PC-3 (cell line): ENCODE data around the gene GALNT13. TPM values are rescaled to one million over a fixed set of nuclear protein-coding genes. Genes with fewer than 3 reads are reported as not detected.

Experiments
- ATAC-seq: fragments of 200-7000 bp; cut with Tn5 transposase; 2 replicates; pipeline ENCODE4 v1.9.1; 2020; ENCODE audit warnings: mild to moderate bottlenecking, moderate library complexity
- BruUV-seq: library from RNA; stranded (reverse); fragments of 400-500 nt; replicated peaks from 2 replicates; lab custom pipeline; 2021; lab: Mats Ljungman, UMichigan
- CTCF ChIA-PET: fragments of 300-600 bp; sonication (Branson Sonifier 250); formaldehyde crosslinking; loops from one replicate; lab custom pipeline; 2022; ENCODE audit warnings: antibody characterized with exemption; lab: Charles Lee
- POLR2A ChIA-PET: fragments of 300-600 bp; sonication (Branson Sonifier 250); formaldehyde crosslinking; loops from one replicate; lab custom pipeline; 2022; ENCODE audit warnings: antibody characterized with exemption; ENCODE audit not compliant: unreplicated experiment; lab: Charles Lee
- DNase-seq: peaks from one replicate; pipeline ENCODE4 v3.0.0-alpha.2; 2015
- H2AFZ ChIP-seq: fragments of 300-600 bp; sonication (generic); 2 replicates; pipeline ENCODE4 v1.6.0; 2016; ENCODE audit warnings: antibody characterized with exemption, low read length
- H3F3A ChIP-seq: fragments of 300-600 bp; sonication (generic); one replicate; pipeline ENCODE4 v1.6.0; 2017; ENCODE audit warnings: antibody characterized with exemption, low read length, control low read depth, mild to moderate bottlenecking; ENCODE audit not compliant: unreplicated experiment
- H3K27ac ChIP-seq: fragments of 300-600 bp; sonication (generic); 2 replicates; pipeline ENCODE4 v1.5.1; 2016; ENCODE audit warnings: mild to moderate bottlenecking, low read length
- H3K27me3 ChIP-seq: fragments of 300-600 bp; sonication (generic); 2 replicates; pipeline ENCODE4 v1.6.1; 2016; ENCODE audit warnings: low read length, mixed read lengths
- H3K36me3 ChIP-seq: fragments of 300-600 bp; sonication (generic); 2 replicates; pipeline ENCODE4 v1.6.1; 2016; ENCODE audit warnings: low read depth, mixed run types, low read length, mixed read lengths
- H3K4me1 ChIP-seq: fragments of 300-600 bp; sonication (generic); 2 replicates; pipeline ENCODE4 v1.5.1; 2016; ENCODE audit warnings: low read length; ENCODE audit not compliant: insufficient read depth
- H3K4me2 ChIP-seq: fragments of 300-600 bp; sonication (generic); 2 replicates; pipeline ENCODE4 v1.6.0; 2016; ENCODE audit warnings: low read length
- H3K4me3 ChIP-seq: fragments of 300-600 bp; sonication (generic); 2 replicates; pipeline ENCODE4 v1.5.1; 2016; ENCODE audit warnings: mild to moderate bottlenecking, low read length, mixed read lengths
- H3K79me2 ChIP-seq: fragments of 300-600 bp; sonication (generic); 2 replicates; pipeline ENCODE4 v1.6.1; 2017; ENCODE audit warnings: low read length, mixed read lengths
- H3K9ac ChIP-seq: fragments of 300-600 bp; sonication (generic); 2 replicates; pipeline ENCODE4 v1.6.0; 2016; ENCODE audit warnings: mild to moderate bottlenecking, low read length
- H3K9me2 ChIP-seq: fragments of 300-600 bp; sonication (generic); replicated peaks from 2 replicates; pipeline ENCODE4 v1.6.1; 2016; ENCODE audit warnings: mixed run types, low read length, mixed read lengths
- H3K9me3 ChIP-seq: fragments of 300-600 bp; sonication (generic); 2 replicates; pipeline ENCODE4 v1.6.1; 2016; ENCODE audit warnings: low read length, mixed read lengths
- H4K20me1 ChIP-seq: fragments of 300-600 bp; sonication (generic); 2 replicates; pipeline ENCODE4 v1.6.1; 2016; ENCODE audit warnings: low read length, mixed read lengths
- EZH2 ChIP-seq: fragments of 300-600 bp; sonication (generic); IDR thresholded peaks from one replicate; pipeline ENCODE4 v1.6.1; 2017; ENCODE audit warnings: antibody characterized with exemption, mild to moderate bottlenecking, low read length; ENCODE audit not compliant: unreplicated experiment
- EZH2phosphoT487 ChIP-seq: fragments of 300-600 bp; sonication (generic); IDR thresholded peaks from 2 replicates; pipeline ENCODE4 v1.6.1; 2018; ENCODE audit warnings: mild to moderate bottlenecking, antibody characterized with exemption, low read length, borderline replicate concordance
- intact Hi-C: fragments of 100-400 bp; cut with micrococcal nuclease; formaldehyde crosslinking; loops from 2 replicates; pipeline ENCODE4 v1.9.0; 2023
- total RNA-seq: library from RNA; depleted of rRNA; stranded (reverse); fragments of >200 nt; gene quantifications from 2 replicates; pipeline ENCODE4 v1.2.3, GENCODE V29; 2014
- TF ChIP-seq, protein P1 (sequence below): fragments of 300-600 bp; sonication (generic); conservative IDR thresholded peaks from 2 replicates; pipeline ENCODE4 v1.5.1; 2017; ENCODE audit warnings: antibody characterized with exemption, low read depth, mild to moderate bottlenecking, low read length

GALNT13 gene
- total RNA-seq, 1 experiment from 2014 or later: 2.0 TPM

DNA sequence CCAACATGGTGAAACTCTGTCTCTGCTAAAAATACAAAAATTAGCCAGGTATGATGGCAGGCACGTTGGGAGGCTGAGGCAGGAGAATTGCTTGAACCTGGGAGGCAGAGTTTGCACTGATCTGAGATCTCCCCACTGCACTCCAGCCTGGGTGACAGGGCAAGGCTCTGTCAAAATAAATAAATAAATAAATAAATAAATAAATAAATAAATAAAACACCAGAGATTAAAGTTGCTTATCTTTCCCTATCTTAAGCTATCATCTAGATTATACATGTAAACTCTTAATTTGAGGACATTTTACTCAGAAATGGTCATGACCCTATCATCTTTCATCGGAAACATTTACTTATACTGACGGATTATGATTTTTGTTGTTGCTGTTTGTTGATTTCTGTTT is 373.2 kb downstream of the GALNT13 start:
- POLR2A ChIA-PET: no interaction called here
- CTCF ChIA-PET: no interaction called here
- no peak overlapping the region for H3K4me2 ChIP-seq
- ATAC-seq (no peak), DNase-seq (no peak)
- no peak overlapping the region for H3K27ac ChIP-seq
- intact Hi-C loops: no loop called here
- H3K9me2 ChIP-seq: no peaks in the 10 kb centered on the region
- H3K4me3 ChIP-seq: no peak overlapping the region
- TF ChIP-seq EZH2: no peak
- TF ChIP-seq, protein P1, sequence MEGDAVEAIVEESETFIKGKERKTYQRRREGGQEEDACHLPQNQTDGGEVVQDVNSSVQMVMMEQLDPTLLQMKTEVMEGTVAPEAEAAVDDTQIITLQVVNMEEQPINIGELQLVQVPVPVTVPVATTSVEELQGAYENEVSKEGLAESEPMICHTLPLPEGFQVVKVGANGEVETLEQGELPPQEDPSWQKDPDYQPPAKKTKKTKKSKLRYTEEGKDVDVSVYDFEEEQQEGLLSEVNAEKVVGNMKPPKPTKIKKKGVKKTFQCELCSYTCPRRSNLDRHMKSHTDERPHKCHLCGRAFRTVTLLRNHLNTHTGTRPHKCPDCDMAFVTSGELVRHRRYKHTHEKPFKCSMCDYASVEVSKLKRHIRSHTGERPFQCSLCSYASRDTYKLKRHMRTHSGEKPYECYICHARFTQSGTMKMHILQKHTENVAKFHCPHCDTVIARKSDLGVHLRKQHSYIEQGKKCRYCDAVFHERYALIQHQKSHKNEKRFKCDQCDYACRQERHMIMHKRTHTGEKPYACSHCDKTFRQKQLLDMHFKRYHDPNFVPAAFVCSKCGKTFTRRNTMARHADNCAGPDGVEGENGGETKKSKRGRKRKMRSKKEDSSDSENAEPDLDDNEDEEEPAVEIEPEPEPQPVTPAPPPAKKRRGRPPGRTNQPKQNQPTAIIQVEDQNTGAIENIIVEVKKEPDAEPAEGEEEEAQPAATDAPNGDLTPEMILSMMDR: no peak
- TF ChIP-seq EZH2phosphoT487: no peak
- no peaks in the 10 kb centered on the region for H3K9me3 ChIP-seq
- no peak overlapping the region for H2AFZ ChIP-seq
- H4K20me1 ChIP-seq: no peaks in the 10 kb centered on the region
- H3F3A ChIP-seq: no peaks in the 10 kb centered on the region
- no peak overlapping the region for H3K9ac ChIP-seq
- H3K36me3 ChIP-seq: no peaks in the 10 kb centered on the region
- H3K27me3 ChIP-seq: no peaks in the 10 kb centered on the region
- BruUV-seq: no TSS peak
- no peaks in the 10 kb centered on the region for H3K79me2 ChIP-seq
- no peaks in the 10 kb centered on the region for H3K4me1 ChIP-seq

DNA sequence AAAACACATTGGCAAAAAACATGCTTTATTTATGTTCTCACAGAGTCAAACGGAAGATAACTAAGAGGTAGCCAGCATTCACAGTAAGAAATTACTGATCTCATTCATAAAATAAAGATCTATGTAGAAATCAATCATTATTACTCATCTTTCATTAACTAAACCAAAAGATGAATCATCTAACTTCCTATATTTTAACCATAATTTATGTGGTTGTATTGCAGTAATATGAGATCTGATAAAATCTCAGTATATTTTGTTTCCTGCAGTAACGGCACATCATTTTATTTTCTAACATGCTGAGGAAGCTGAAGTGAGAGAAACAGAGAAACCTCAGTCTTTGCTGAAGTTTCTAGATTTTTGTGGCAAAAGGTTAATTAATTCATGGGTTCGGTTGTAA is 375.8 kb downstream of the GALNT13 start:
- no peak overlapping the region for H2AFZ ChIP-seq
- ChIA-PET CTCF (no interaction called here), POLR2A (no interaction called here)
- intact Hi-C loops: no loop called here
- H3K9ac ChIP-seq: no peak overlapping the region
- H3K4me1 ChIP-seq: no peaks in the 10 kb centered on the region
- ATAC-seq (peak; percentile 29; the same call in 1 of the 2 replicates), DNase-seq (peak; percentile 11)
- BruUV-seq: no TSS peak
- no peaks in the 10 kb centered on the region for H3F3A ChIP-seq
- no peaks in the 10 kb centered on the region for H3K27me3 ChIP-seq
- H3K79me2 ChIP-seq: no peaks in the 10 kb centered on the region
- H3K27ac ChIP-seq: no peak overlapping the region
- no peak for TF ChIP-seq EZH2phosphoT487
- TF ChIP-seq, protein P1: no peak
- TF ChIP-seq EZH2: no peak
- H3K9me2 ChIP-seq: no peaks in the 10 kb centered on the region
- H3K36me3 ChIP-seq: no peaks in the 10 kb centered on the region
- H4K20me1 ChIP-seq: no peaks in the 10 kb centered on the region
- H3K4me2 ChIP-seq: no peak overlapping the region
- H3K9me3 ChIP-seq: no peaks in the 10 kb centered on the region
- H3K4me3 ChIP-seq: no peak overlapping the region

DNA sequence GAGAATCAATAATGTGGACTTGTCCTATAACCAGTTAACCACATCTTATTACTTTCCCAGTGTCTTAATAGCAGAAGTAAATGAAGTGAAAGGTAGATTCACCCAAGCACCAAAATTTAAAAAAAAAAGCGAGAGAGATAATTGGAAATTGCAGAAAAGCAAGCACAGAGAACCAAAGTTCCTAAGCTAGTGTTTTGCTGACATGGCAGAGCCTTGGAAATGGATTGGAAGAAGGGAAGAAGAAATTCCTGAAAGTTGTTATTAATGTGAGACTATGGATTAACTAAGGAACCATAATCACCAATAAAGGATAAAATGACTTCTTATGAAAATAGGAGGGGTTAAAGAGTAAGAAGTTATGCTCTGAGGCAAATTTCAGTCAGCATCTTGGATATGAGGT is 384.4 kb downstream of the GALNT13 start:
- Histone ChIP-seq H2AFZ (no peak overlapping the region), H3K36me3 (no peaks in the 10 kb centered on the region), H3K4me2 (no peak overlapping the region), H3K9me3 (no peaks in the 10 kb centered on the region), H3K9ac (no peak overlapping the region), H3K79me2 (no peaks in the 10 kb centered on the region), H3K27me3 (no peaks in the 10 kb centered on the region), H3K27ac (no peak overlapping the region), H4K20me1 (no peaks in the 10 kb centered on the region), H3K4me1 (no peaks in the 10 kb centered on the region), H3K9me2 (no peaks in the 10 kb centered on the region), H3K4me3 (no peak overlapping the region), H3F3A (no peaks in the 10 kb centered on the region)
- CTCF ChIA-PET: no interaction called here
- no TSS peak for BruUV-seq
- POLR2A ChIA-PET: no interaction called here
- intact Hi-C loops: no loop called here
- ATAC-seq (no peak), DNase-seq (no peak)
- TF ChIP-seq, protein P1: no peak
- TF ChIP-seq EZH2: no peak
- no peak for TF ChIP-seq EZH2phosphoT487
